ENCODE results near the gene RAB20. TPM values are rescaled to one million over a fixed set of nuclear protein-coding genes. Genes with fewer than 3 reads are reported as not detected.
A peak's percentile ranks its signal among the peaks of the same experiment; 100 is the strongest.

The RAB20 gene
- total and polyA plus RNA-seq, 2 of the 8 experiments (the other 6 are each of a cell fraction or from before 2014, with no cell fraction given), result 14.8 to 27.9 TPM

DNA sequence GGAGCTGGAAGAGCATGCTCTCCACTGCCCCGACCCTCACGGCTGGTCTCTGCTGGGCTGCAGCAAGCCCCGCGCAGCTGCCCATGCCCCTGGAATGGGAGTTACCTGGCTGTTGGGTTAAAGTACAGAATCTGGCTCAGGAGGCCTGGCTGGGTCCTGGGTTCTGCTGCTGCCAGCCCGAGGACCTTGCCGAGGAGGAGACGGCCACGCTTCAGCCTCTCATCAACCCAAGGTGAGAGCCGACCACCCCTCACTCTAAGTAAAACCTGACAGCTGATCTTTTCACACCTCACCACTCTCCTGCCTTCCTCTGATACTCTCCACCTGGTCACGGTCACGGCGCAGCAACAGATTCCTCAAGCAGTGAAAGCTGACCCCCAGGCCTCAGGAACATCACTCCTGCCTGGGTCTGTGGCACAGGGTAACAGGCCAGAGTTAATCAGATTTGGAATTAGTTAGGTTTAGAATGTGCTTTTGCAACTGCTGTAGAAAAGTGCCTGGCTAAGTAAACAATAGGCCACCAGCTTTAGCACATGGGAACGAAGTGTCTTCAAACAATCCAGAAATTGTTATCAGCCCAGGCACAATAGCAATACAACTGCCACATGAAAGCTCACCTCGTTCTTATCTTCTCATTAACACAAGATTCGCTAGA is 20.5 kb downstream of the RAB20 start:
- H3K36me3 ChIP-seq (ENCODE audit: control insufficient read depth in 2 of 4, insufficient read depth in 4 of 4, low read length in 3 of 4), result peaks cover 0 to 4% (median 0%) of the 10 kb centered on the region in 4 experiments; a peak in 1 of 8 replicates
- no peak overlapping the region for H2BK20ac ChIP-seq (ENCODE audit: low read length)
- no peak overlapping the region for H3K9ac ChIP-seq (replicated peaks in 1 of 4; ENCODE audit: extremely low read depth in 1 of 4, low read depth in 3 of 4, low read length in 3 of 4)
- WGBS, 2 experiments (ENCODE audit: extremely low coverage in 1 of 2, insufficient coverage in 1 of 2, insufficient read length in 1 of 2, insufficient replicate concordance in 2 of 2, low coverage in 1 of 2, low lambda C conversion rate in 2 of 2, missing lambda C conversion rate in 1 of 2), result 88% methylated on average over 13 of the region's 15 CpGs; no CpG with 5 or more reads in 1 of the 2 experiments
- CTCF ChIA-PET (ENCODE audit: partially characterized antibody), result interaction anchor here (0.7 to 2.3 kb wide), 10 partner anchors 9 to 82 kb away, joined by 3 to 7 read pairs (median 4); no protein-coding TSS in a partner anchor
- no peak overlapping the region for H4K91ac ChIP-seq (replicated peaks; ENCODE audit: insufficient read length, low read length)
- peaks cover 0 to 4% of the 10 kb centered on the region in 2 experiments for H4K20me1 ChIP-seq (replicated peaks in 1 of 2; ENCODE audit: control insufficient read depth in 1 of 2, insufficient read depth in 2 of 2, low read length in 2 of 2)
- no peaks in the 10 kb centered on the region for H3K27me3 ChIP-seq (replicated peaks in 1 of 4; ENCODE audit: control insufficient read depth in 3 of 4, extremely low read depth in 1 of 4, insufficient read depth in 3 of 4, low read length in 3 of 4)
- no peak overlapping the region; the same call in none of the 2 replicates for H3K18ac ChIP-seq (ENCODE audit: extremely low read depth, low read length)
- H3K4me1 ChIP-seq (replicated peaks in 1 of 4; ENCODE audit: control insufficient read depth in 3 of 4, insufficient read depth in 4 of 4, low read length in 3 of 4), result peaks cover 0 to 4% (median 0%) of the 10 kb centered on the region in 4 experiments; a peak in 1 of 7 replicates
- H3K23ac ChIP-seq (ENCODE audit: insufficient read length), result no peak overlapping the region
- no peaks in the 10 kb centered on the region for H3K23me2 ChIP-seq (ENCODE audit: low read depth, low read length)
- DNase-seq (ENCODE audit: low read depth in 1 of 2, low spot score in 2 of 2), result no peak
- peaks cover 0 to 6% of the 10 kb centered on the region in 2 experiments; a peak in 1 of 4 replicates for H3K9me3 ChIP-seq (ENCODE audit: insufficient read depth in 2 of 2, low read depth in 1 of 2, low read length in 1 of 2)
- H2BK15ac ChIP-seq (ENCODE audit: low read length), result no peak overlapping the region
- peaks cover 0 to 15% of the 10 kb centered on the region in 2 experiments; a peak in 1 of 4 replicates for H3K79me2 ChIP-seq (ENCODE audit: control insufficient read depth in 1 of 2, insufficient read depth in 2 of 2, low read length in 2 of 2)
- no peak overlapping the region for H3K4ac ChIP-seq (replicated peaks; ENCODE audit: insufficient read length, low read depth, low read length)
- peak overlapping the region; percentile 44; the same call in 1 of the 2 replicates for H2BK5ac ChIP-seq (ENCODE audit: low read depth, low read length)
- peaks cover 8% of the 10 kb centered on the region for H3K79me1 ChIP-seq (ENCODE audit: low read depth, low read length)
- POLR2A ChIA-PET (ENCODE audit: partially characterized antibody), result interaction anchor here (0.6 to 2.1 kb wide), 5 partner anchors 10 to 174 kb away, joined by 3 to 8 read pairs (median 3); partner anchors contain the start of gene RAB20
- no peak overlapping the region for H2BK12ac ChIP-seq (ENCODE audit: low read depth, low read length)
- H2BK120ac ChIP-seq (replicated peaks; ENCODE audit: low read depth, low read length), result no peak overlapping the region
- no peak overlapping the region for H3K4me2 ChIP-seq (ENCODE audit: insufficient read depth in 1 of 2, low read depth in 2 of 2, low read length in 2 of 2)
- no peak for FAIRE-seq
- TF ChIP-seq POLR2AphosphoS5 (IDR thresholded peaks at IDR 0.05; ENCODE audit: low read depth, low read length) (no peak), CBX5 (IDR thresholded peaks at IDR 0.05; ENCODE audit: low read depth, low read length) (no peak), BCL11A (IDR thresholded peaks at IDR 0.05; ENCODE audit: low read depth in 2 of 2, low read length in 2 of 2) (no peak)
- no peak overlapping the region; the same call in 1 of the 2 replicates for H4K8ac ChIP-seq (ENCODE audit: extremely low read depth, insufficient read depth, low read length)
- H2AK5ac ChIP-seq (ENCODE audit: low read depth, low read length), result no peak overlapping the region
- no peak overlapping the region for H2AFZ ChIP-seq (ENCODE audit: low read length)
- H3K4me3 ChIP-seq (ENCODE audit: extremely low read depth in 1 of 4, insufficient read depth in 2 of 4, low read depth in 3 of 4, low read length in 4 of 4), result no peak overlapping the region
- no peak overlapping the region for H3K27ac ChIP-seq (ENCODE audit: low read depth, low read length)
- H3K14ac ChIP-seq (ENCODE audit: insufficient read length), result no peak overlapping the region
- H3K56ac ChIP-seq (replicated peaks; ENCODE audit: insufficient read length, low read depth, low read length), result no peak overlapping the region
- no peak overlapping the region for H4K5ac ChIP-seq (ENCODE audit: insufficient read length, low read depth, low read length)
